ENCODE results near the gene TRIM2. TPM values are rescaled to one million over a fixed set of nuclear protein-coding genes. Genes with fewer than 3 reads are reported as not detected.
A peak's percentile ranks its signal among the peaks of the same experiment; 100 is the strongest.

TRIM2 gene
- total and polyA plus RNA-seq, 2 experiments from 2014 or later = 32.0 to 82.1 TPM

- H3K4me1 ChIP-seq (ENCODE audit: insufficient read depth) = peaks cover 9% of the 10 kb centered on the region
- no peak overlapping the region for H2AFZ ChIP-seq
- H3K27me3 ChIP-seq = no peaks in the 10 kb centered on the region
- no peaks in the 10 kb centered on the region for H4K20me1 ChIP-seq (ENCODE audit: insufficient read depth, poor library complexity, severe bottlenecking)
- H3K9me3 ChIP-seq (ENCODE audit: low read depth) = no peaks in the 10 kb centered on the region
- H3K4me2 ChIP-seq = peak overlapping the region; percentile 8
- peak overlapping the region; percentile 48 for H3K27ac ChIP-seq
- no peaks in the 10 kb centered on the region for H3K36me3 ChIP-seq (replicated peaks; ENCODE audit: insufficient read depth, low read depth)
- H3K79me2 ChIP-seq = peaks cover 71% of the 10 kb centered on the region
- 65% methylated on average over 1 of the region's 1 CpG for WGBS (ENCODE audit: low lambda C conversion rate, missing lambda C conversion rate)
- no peak overlapping the region for H3K4me3 ChIP-seq
- DNase-seq (ENCODE audit: low spot score) = no peak
- TF ChIP-seq EZH2phosphoT487 (IDR thresholded peaks at IDR 0.05; ENCODE audit: low read depth, severe bottlenecking, unreplicated experiment) (no peak), EZH2 (IDR thresholded peaks at IDR 0.05; ENCODE audit: borderline replicate concordance) (no peak), CTCF (IDR thresholded peaks at IDR 0.05; ENCODE audit: poor library complexity) (no peak)
- H3K9me2 ChIP-seq (replicated peaks; ENCODE audit: insufficient read depth) = no peaks in the 10 kb centered on the region
Observed at GRCh38 chr4:153212736-153213135, 8.5 kb downstream of the TRIM2 start.

- no peaks in the 10 kb centered on the region for H3K9me2 ChIP-seq (replicated peaks; ENCODE audit: insufficient read depth)
- no peak for DNase-seq (ENCODE audit: low spot score)
- no peaks in the 10 kb centered on the region for H3K36me3 ChIP-seq (replicated peaks; ENCODE audit: insufficient read depth, low read depth)
- no peak overlapping the region for H3K27ac ChIP-seq
- H3K4me1 ChIP-seq (ENCODE audit: insufficient read depth) = peaks cover 23% of the 10 kb centered on the region
- no peaks in the 10 kb centered on the region for H3K9me3 ChIP-seq (ENCODE audit: low read depth)
- H3K4me3 ChIP-seq = no peak overlapping the region
- no peak overlapping the region for H2AFZ ChIP-seq
- no peak overlapping the region for H3K4me2 ChIP-seq
- H4K20me1 ChIP-seq (ENCODE audit: insufficient read depth, poor library complexity, severe bottlenecking) = no peaks in the 10 kb centered on the region
- H3K79me2 ChIP-seq = peaks cover 63% of the 10 kb centered on the region
- TF ChIP-seq CTCF (IDR thresholded peaks at IDR 0.05; ENCODE audit: poor library complexity) = no peak
- TF ChIP-seq EZH2 (IDR thresholded peaks at IDR 0.05; ENCODE audit: borderline replicate concordance) = no peak
- TF ChIP-seq EZH2phosphoT487 (IDR thresholded peaks at IDR 0.05; ENCODE audit: low read depth, severe bottlenecking, unreplicated experiment) = no peak
- H3K27me3 ChIP-seq = no peaks in the 10 kb centered on the region
Observed at GRCh38 chr4:153215921-153216320, 11.7 kb downstream of the TRIM2 start.

- Histone ChIP-seq H4K20me1 (ENCODE audit: insufficient read depth, poor library complexity, severe bottlenecking) (no peaks in the 10 kb centered on the region), H3K4me1 (ENCODE audit: insufficient read depth) (peaks cover 29% of the 10 kb centered on the region), H3K79me2 (peaks cover 60% of the 10 kb centered on the region), H3K27ac (no peak overlapping the region), H3K4me3 (no peak overlapping the region), H3K27me3 (no peaks in the 10 kb centered on the region), H3K9me3 (ENCODE audit: low read depth) (no peaks in the 10 kb centered on the region), H2AFZ (no peak overlapping the region), H3K36me3 (replicated peaks; ENCODE audit: insufficient read depth, low read depth) (no peaks in the 10 kb centered on the region), H3K4me2 (no peak overlapping the region), H3K9me2 (replicated peaks; ENCODE audit: insufficient read depth) (no peaks in the 10 kb centered on the region)
- DNase-seq (ENCODE audit: low spot score) = no peak
- TF ChIP-seq EZH2 (IDR thresholded peaks at IDR 0.05; ENCODE audit: borderline replicate concordance) = no peak
- no peak for TF ChIP-seq CTCF (IDR thresholded peaks at IDR 0.05; ENCODE audit: poor library complexity)
- TF ChIP-seq EZH2phosphoT487 (IDR thresholded peaks at IDR 0.05; ENCODE audit: low read depth, severe bottlenecking, unreplicated experiment) = no peak
- WGBS (ENCODE audit: low lambda C conversion rate, missing lambda C conversion rate) = 94% methylated on average over 4 of the region's 4 CpGs
Observed at GRCh38 chr4:153216546-153216945, 12.3 kb downstream of the TRIM2 start.

GRCh38 chr4:153217440-153217839, 13.2 kb downstream of the TRIM2 start:
- no peaks in the 10 kb centered on the region for H3K27me3 ChIP-seq
- H3K4me1 ChIP-seq (ENCODE audit: insufficient read depth) = peaks cover 23% of the 10 kb centered on the region
- H2AFZ ChIP-seq = no peak overlapping the region
- no peaks in the 10 kb centered on the region for H3K9me3 ChIP-seq (ENCODE audit: low read depth)
- H3K4me3 ChIP-seq = no peak overlapping the region
- no peak for DNase-seq (ENCODE audit: low spot score)
- H4K20me1 ChIP-seq (ENCODE audit: insufficient read depth, poor library complexity, severe bottlenecking) = no peaks in the 10 kb centered on the region
- H3K4me2 ChIP-seq = no peak overlapping the region
- peaks cover 53% of the 10 kb centered on the region for H3K79me2 ChIP-seq
- no peak overlapping the region for H3K27ac ChIP-seq
- no peaks in the 10 kb centered on the region for H3K9me2 ChIP-seq (replicated peaks; ENCODE audit: insufficient read depth)
- no peaks in the 10 kb centered on the region for H3K36me3 ChIP-seq (replicated peaks; ENCODE audit: insufficient read depth, low read depth)
- TF ChIP-seq EZH2 (IDR thresholded peaks at IDR 0.05; ENCODE audit: borderline replicate concordance) (no peak), CTCF (IDR thresholded peaks at IDR 0.05; ENCODE audit: poor library complexity) (no peak), EZH2phosphoT487 (IDR thresholded peaks at IDR 0.05; ENCODE audit: low read depth, severe bottlenecking, unreplicated experiment) (no peak)
